ENCODE data around the gene UNC13D. TPM values are rescaled to one million over a fixed set of nuclear protein-coding genes. Genes with fewer than 3 reads are reported as not detected.
"Not testable (repeated sequence)": the region's sequence is repeated elsewhere in the genome, so short reads cannot be mapped to it uniquely, and the experiment has no call there.

Gene UNC13D
- total RNA-seq, 1 experiment from 2014 or later, result 9.0 TPM

DNA sequence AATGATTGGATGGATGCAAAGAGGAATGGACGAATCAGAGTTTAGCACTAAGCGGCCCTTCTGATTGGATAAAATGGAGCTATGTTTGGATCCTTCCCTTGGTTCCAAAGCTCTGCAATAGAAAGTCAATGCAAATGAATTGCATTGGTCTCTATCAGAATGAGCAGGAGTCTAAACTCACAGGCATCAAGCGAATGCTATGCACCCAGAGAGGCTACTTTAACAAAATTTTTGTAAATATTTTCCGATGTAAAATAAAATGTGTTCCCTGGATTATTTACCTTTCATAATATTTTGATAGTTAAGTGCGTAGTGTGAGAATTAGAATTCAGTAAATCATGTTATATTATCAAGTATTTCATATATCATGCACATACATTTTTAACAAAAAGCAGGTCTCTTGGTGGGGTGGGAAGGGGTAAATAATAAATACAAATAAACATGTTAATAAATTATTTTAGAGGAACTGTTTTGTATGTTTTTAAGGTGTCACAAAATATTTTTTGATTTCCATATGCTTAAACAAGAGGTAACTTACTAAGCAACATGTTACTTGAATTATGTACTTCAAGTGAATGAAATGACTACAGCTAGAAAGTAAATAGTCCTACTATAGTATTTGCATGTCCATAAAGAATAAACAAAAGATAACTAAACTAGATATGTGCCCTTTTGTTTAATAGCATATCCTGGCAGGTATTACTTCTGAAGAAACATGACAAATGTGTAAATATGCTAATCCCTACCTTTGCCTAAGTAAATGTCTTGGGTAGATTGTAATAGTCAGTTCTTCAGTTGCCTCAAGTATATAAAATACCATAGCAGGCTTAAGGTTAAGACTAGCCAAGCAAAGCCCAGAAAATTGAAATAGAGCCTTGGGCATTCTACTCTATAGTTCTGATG, 64.0 kb downstream of the UNC13D start:
- TSS peak; percentile 11 for BruUV-seq (replicated peaks)
- Mint-ChIP-seq H3K27ac (ENCODE audit: unreplicated experiment) (peak overlapping the region; percentile 100), H3K4me3 (ENCODE audit: unreplicated experiment) (peak overlapping the region; percentile 100), H3K27me3 (ENCODE audit: insufficient read depth, unreplicated experiment) (peaks cover 4% of the 10 kb centered on the region), H3K36me3 (ENCODE audit: insufficient read depth, unreplicated experiment) (peaks cover 59% of the 10 kb centered on the region), H3K9me3 (ENCODE audit: unreplicated experiment) (no peaks in the 10 kb centered on the region), H3K4me1 (ENCODE audit: low read depth, unreplicated experiment) (peaks cover 28% of the 10 kb centered on the region)
- Histone ChIP-seq H3K4me1 (peaks cover 23% of the 10 kb centered on the region), H3K9me3 (no peaks in the 10 kb centered on the region), H3K36me3 (ENCODE audit: control insufficient read depth, insufficient read depth, low read length) (peaks cover 2% of the 10 kb centered on the region; the same call in 1 of the 2 replicates), H3K4me3 (ENCODE audit: low read depth, low read length) (no peak overlapping the region), H3K27me3 (replicated peaks; ENCODE audit: control insufficient read depth, insufficient read depth, low read length) (no peaks in the 10 kb centered on the region)
- intact Hi-C loops (cut with micrococcal nuclease; ENCODE audit: unreplicated experiment), result loop anchor here (1.0 to 10.0 kb wide), 3 partner anchors 75 to 195 kb away; partner anchors contain the start of genes ACOX1, TEN1, TRIM65 and WBP2
- ChIA-PET POLR2A (interaction anchor here (0.5 to 1.0 kb wide), 53 partner anchors 9 to 600 kb away, joined by 3 to 49 read pairs (median 4); partner anchors contain the start of genes FBF1, GALK1, ITGB4 and MIF4GD), CTCF (interaction anchor here (0.5 to 2.7 kb wide), 15 partner anchors 16 to 574 kb away, joined by 3 to 23 read pairs (median 4); partner anchors contain the start of genes GALK1, ITGB4, MIF4GD and PRPSAP1)
- no peak for DNase-seq
- TF ChIP-seq, protein P1, sequence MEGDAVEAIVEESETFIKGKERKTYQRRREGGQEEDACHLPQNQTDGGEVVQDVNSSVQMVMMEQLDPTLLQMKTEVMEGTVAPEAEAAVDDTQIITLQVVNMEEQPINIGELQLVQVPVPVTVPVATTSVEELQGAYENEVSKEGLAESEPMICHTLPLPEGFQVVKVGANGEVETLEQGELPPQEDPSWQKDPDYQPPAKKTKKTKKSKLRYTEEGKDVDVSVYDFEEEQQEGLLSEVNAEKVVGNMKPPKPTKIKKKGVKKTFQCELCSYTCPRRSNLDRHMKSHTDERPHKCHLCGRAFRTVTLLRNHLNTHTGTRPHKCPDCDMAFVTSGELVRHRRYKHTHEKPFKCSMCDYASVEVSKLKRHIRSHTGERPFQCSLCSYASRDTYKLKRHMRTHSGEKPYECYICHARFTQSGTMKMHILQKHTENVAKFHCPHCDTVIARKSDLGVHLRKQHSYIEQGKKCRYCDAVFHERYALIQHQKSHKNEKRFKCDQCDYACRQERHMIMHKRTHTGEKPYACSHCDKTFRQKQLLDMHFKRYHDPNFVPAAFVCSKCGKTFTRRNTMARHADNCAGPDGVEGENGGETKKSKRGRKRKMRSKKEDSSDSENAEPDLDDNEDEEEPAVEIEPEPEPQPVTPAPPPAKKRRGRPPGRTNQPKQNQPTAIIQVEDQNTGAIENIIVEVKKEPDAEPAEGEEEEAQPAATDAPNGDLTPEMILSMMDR (IDR thresholded peaks at IDR 0.05; ENCODE audit: insufficient read depth in 1 of 2, low read depth in 1 of 2, low read length in 1 of 2, severe bottlenecking in 1 of 2, unreplicated experiment in 1 of 2), result no peak

GRCh38 chr17:75779250-75779986, 64.8 kb downstream of the UNC13D start:
- peak; percentile 97 to 99 for DNase-seq
- H3K4me1 Mint-ChIP-seq (ENCODE audit: low read depth, unreplicated experiment), result peaks cover 28% of the 10 kb centered on the region
- intact Hi-C loops (cut with micrococcal nuclease; ENCODE audit: unreplicated experiment), result no loop called here
- peak overlapping the region; percentile 85 for H3K4me3 ChIP-seq (ENCODE audit: low read depth, low read length)
- H3K9me3 ChIP-seq, result no peaks in the 10 kb centered on the region
- peaks cover 4% of the 10 kb centered on the region for H3K27me3 Mint-ChIP-seq (ENCODE audit: insufficient read depth, unreplicated experiment)
- H3K4me1 ChIP-seq, result peaks cover 21% of the 10 kb centered on the region
- TF ChIP-seq, protein P1 (IDR thresholded peaks at IDR 0.05; ENCODE audit: insufficient read depth in 1 of 2, low read depth in 1 of 2, low read length in 1 of 2, severe bottlenecking in 1 of 2, unreplicated experiment in 1 of 2), result no peak
- peaks cover 2% of the 10 kb centered on the region; the same call in 1 of the 2 replicates for H3K36me3 ChIP-seq (ENCODE audit: control insufficient read depth, insufficient read depth, low read length)
- peak overlapping the region; percentile 100 for H3K4me3 Mint-ChIP-seq (ENCODE audit: unreplicated experiment)
- CTCF ChIA-PET, result interaction anchor here (0.6 to 2.7 kb wide), 14 partner anchors 15 to 574 kb away, joined by 3 to 23 read pairs (median 4); partner anchors contain the start of genes GALK1, ITGB4, MIF4GD and PRPSAP1
- no TSS peak for BruUV-seq (replicated peaks)
- H3K27ac Mint-ChIP-seq (ENCODE audit: unreplicated experiment), result peak overlapping the region; percentile 100
- no peaks in the 10 kb centered on the region for H3K27me3 ChIP-seq (replicated peaks; ENCODE audit: control insufficient read depth, insufficient read depth, low read length)
- POLR2A ChIA-PET, result interaction anchor here (0.6 to 1.0 kb wide), 44 partner anchors 9 to 601 kb away, joined by 3 to 49 read pairs (median 4); partner anchors contain the start of genes FBF1, GALK1, MIF4GD and RECQL5
- no peaks in the 10 kb centered on the region for H3K9me3 Mint-ChIP-seq (ENCODE audit: unreplicated experiment)
- peaks cover 59% of the 10 kb centered on the region for H3K36me3 Mint-ChIP-seq (ENCODE audit: insufficient read depth, unreplicated experiment)

DNA sequence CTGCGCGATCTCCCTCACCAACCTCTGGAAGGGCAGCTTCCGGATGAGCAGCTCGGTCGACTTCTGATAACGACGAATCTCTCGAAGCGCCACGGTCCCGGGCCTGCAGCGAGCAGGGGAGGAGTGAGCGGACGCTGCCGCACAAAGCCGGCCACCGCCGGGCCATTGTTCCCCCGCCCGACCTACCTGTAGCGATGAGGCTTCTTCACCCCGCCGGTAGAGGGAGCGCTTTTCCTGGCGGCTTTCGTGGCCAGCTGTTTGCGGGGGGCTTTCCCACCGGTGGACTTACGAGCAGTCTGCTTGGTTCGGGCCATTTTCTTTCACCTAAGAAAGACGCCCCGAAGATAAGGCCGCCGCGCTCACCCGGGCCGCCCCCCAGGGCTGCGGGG, 65.3 kb downstream of the UNC13D start:
- H3K9me3 Mint-ChIP-seq (ENCODE audit: unreplicated experiment), result no peaks in the 10 kb centered on the region
- H3K4me1 ChIP-seq, result peaks cover 18% of the 10 kb centered on the region
- peaks cover 4% of the 10 kb centered on the region for H3K27me3 Mint-ChIP-seq (ENCODE audit: insufficient read depth, unreplicated experiment)
- ChIA-PET POLR2A (no interaction called here), CTCF (interaction anchor here (2.7 kb wide), 1 partner anchor 14 kb away, joined by 23 read pairs; the partner anchor contains the start of gene GALK1)
- peaks cover 28% of the 10 kb centered on the region for H3K4me1 Mint-ChIP-seq (ENCODE audit: low read depth, unreplicated experiment)
- no peaks in the 10 kb centered on the region for H3K9me3 ChIP-seq
- peaks cover 2% of the 10 kb centered on the region; the same call in 1 of the 2 replicates for H3K36me3 ChIP-seq (ENCODE audit: control insufficient read depth, insufficient read depth, low read length)
- TF ChIP-seq, protein P1 (IDR thresholded peaks at IDR 0.05; ENCODE audit: insufficient read depth in 1 of 2, low read depth in 1 of 2, low read length in 1 of 2, severe bottlenecking in 1 of 2, unreplicated experiment in 1 of 2), result peak; percentile 54 to 74
- no TSS peak for BruUV-seq (replicated peaks)
- H3K27me3 ChIP-seq (replicated peaks; ENCODE audit: control insufficient read depth, insufficient read depth, low read length), result no peaks in the 10 kb centered on the region
- intact Hi-C loops (cut with micrococcal nuclease; ENCODE audit: unreplicated experiment), result no loop called here
- DNase-seq, result peak in 1 of 2 experiments; percentile 73
- H3K4me3 ChIP-seq (ENCODE audit: low read depth, low read length), result peak overlapping the region; percentile 85
- H3K36me3 Mint-ChIP-seq (ENCODE audit: insufficient read depth, unreplicated experiment), result peaks cover 62% of the 10 kb centered on the region
- H3K4me3 Mint-ChIP-seq (ENCODE audit: unreplicated experiment), result peak overlapping the region; percentile 100
- H3K27ac Mint-ChIP-seq (ENCODE audit: unreplicated experiment), result peak overlapping the region; percentile 100

DNA sequence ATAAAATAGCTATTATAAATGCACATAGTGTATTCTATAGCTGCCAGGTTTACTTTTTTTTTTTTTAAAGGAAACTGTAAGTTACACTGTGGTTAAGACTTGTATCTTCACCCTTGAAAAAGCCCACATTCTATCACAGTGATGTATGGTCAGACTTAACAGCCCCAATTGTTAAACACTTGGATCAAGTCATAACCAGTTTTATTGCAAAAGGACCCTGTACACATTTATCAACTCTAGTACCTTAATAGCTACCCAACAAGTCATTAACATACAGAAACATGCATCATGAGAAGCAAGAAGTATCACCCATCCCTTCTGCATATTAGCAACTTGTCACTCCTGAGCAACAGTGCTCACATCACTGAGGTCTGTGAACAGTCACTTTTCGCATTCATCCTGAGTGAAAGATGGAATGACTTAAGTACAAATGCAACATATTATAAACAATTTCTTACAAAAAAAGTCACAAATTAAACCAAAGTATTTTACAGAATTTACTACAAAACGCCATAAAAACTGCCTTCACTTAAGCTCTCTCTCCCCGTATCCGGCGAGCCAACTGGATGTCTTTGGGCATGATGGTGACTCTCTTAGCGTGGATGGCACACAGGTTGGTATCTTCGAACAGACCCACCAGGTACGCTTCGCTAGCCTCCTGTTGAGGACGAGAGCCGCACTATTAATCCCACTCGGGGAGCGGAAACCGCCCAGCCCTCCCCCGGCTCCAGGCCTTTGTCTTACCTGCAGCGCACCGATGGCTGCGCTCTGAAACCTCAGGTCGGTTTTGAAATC, 65.9 kb downstream of the UNC13D start:
- H3K9me3 ChIP-seq; POLR2A ChIA-PET; intact Hi-C loops (cut with micrococcal nuclease; ENCODE audit: unreplicated experiment); H3K27me3 ChIP-seq (replicated peaks; ENCODE audit: control insufficient read depth, insufficient read depth, low read length); H3K9me3 Mint-ChIP-seq (ENCODE audit: unreplicated experiment); H3K27me3 Mint-ChIP-seq (ENCODE audit: insufficient read depth, unreplicated experiment); DNase-seq; H3K36me3 ChIP-seq (ENCODE audit: control insufficient read depth, insufficient read depth, low read length): not testable (repeated sequence)
- Histone ChIP-seq H3K4me1 (peaks cover 12% of the 10 kb centered on the region), H3K4me3 (ENCODE audit: low read depth, low read length) (peak overlapping the region; percentile 85)
- Mint-ChIP-seq H3K27ac (ENCODE audit: unreplicated experiment) (peak overlapping the region; percentile 100), H3K36me3 (ENCODE audit: insufficient read depth, unreplicated experiment) (peaks cover 68% of the 10 kb centered on the region), H3K4me1 (ENCODE audit: low read depth, unreplicated experiment) (peaks cover 26% of the 10 kb centered on the region), H3K4me3 (ENCODE audit: unreplicated experiment) (peak overlapping the region; percentile 100)
- CTCF ChIA-PET, result interaction anchor here (2.7 kb wide), 1 partner anchor 14 kb away, joined by 23 read pairs; the partner anchor contains the start of gene GALK1
- TSS peak; percentile 62 for BruUV-seq (replicated peaks)
